Fibroblast of pulmonary artery (primary cell): ENCODE results near the gene CYP2S1.

Experiments
- DNase-seq: peaks from one replicate; pipeline ENCODE4 v3.0.0-alpha.2; 2010; ENCODE audit warnings: low read depth
- H3K4me3 ChIP-seq: replicated peaks from 2 replicates; pipeline ENCODE4 v1.5.1; 2011; ENCODE audit warnings: low read depth, mild to moderate bottlenecking, control low read depth, low read length, moderate library complexity
- TF ChIP-seq, protein P1 (sequence below): IDR thresholded peaks from 2 replicates; pipeline ENCODE4 v1.5.1; 2011; ENCODE audit warnings: mild to moderate bottlenecking, control low read depth, low read length, inconsistent platforms; ENCODE audit errors: missing control alignments

Gene CYP2S1

DNA sequence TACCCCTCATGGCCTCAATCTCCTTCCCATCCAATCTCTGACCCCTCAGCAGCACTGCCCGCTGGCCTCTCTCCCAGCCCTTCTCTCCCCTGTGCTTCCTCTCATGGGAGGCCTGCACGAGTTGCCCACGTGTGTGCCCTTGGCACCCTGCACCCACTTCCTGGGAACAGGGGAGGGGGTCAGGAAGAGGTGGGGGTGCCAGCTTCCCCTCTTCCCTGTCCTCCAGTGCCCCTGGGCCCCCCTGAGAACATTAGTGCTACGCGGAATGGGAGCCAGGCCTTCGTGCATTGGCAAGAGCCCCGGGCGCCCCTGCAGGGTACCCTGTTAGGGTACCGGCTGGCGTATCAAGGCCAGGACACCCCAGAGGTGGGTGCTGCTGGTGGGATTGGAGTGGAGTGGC, 45.2 kb downstream of the CYP2S1 start:
- TF ChIP-seq, protein P1, sequence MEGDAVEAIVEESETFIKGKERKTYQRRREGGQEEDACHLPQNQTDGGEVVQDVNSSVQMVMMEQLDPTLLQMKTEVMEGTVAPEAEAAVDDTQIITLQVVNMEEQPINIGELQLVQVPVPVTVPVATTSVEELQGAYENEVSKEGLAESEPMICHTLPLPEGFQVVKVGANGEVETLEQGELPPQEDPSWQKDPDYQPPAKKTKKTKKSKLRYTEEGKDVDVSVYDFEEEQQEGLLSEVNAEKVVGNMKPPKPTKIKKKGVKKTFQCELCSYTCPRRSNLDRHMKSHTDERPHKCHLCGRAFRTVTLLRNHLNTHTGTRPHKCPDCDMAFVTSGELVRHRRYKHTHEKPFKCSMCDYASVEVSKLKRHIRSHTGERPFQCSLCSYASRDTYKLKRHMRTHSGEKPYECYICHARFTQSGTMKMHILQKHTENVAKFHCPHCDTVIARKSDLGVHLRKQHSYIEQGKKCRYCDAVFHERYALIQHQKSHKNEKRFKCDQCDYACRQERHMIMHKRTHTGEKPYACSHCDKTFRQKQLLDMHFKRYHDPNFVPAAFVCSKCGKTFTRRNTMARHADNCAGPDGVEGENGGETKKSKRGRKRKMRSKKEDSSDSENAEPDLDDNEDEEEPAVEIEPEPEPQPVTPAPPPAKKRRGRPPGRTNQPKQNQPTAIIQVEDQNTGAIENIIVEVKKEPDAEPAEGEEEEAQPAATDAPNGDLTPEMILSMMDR: no peak
- DNase-seq: no peak
- H3K4me3 ChIP-seq: no peak overlapping the region

DNA sequence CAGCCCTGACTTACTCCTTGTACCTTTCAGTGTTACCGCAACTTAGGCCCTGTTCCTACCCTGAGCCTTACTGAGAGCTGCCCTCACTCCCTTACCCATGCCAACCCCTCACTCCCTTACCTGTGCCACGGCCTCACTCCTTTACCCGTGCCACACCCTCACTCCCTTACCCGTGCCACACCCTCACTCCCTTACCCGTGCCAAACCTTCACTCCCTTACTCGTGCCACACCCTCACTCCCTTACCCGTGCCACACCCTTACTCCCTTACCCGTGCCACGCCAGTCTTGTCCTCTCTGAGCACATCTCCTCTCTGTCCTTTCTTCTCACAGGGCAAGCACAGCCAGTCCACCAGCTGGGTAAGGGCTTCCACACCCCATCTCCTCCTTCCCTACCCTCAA, 46.3 kb downstream of the CYP2S1 start:
- no peak for DNase-seq
- H3K4me3 ChIP-seq: no peak overlapping the region
- TF ChIP-seq, protein P1: no peak

DNA sequence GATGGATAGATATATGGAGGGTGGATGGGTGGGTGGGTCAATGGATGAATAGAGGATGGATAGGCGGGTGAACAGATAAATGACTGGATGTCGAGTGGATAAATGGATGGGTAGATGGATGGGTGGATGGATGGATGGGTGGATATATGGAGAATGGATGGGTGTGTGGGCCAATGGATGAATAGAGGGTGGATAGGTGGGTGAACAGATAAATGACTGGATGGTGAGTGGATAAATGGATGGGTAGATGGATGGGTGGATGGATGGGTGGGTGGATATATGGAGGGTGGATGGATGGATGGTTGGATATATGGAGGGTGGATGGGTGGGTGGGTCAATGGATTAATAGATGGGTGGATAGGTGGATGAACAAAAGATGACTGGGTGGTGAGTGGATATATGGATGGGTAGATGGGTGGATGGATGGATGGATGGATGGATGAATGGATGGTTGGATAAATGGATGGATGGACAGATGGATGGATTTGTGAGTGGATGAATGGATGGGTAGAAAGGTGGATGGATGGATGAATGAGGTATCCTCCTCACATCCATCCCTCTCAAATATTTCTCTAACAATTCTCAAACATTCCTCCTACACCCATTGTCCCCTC, 47.0 kb downstream of the CYP2S1 start:
- TF ChIP-seq, protein P1: no peak
- DNase-seq: no peak
- H3K4me3 ChIP-seq: no peak overlapping the region

DNA sequence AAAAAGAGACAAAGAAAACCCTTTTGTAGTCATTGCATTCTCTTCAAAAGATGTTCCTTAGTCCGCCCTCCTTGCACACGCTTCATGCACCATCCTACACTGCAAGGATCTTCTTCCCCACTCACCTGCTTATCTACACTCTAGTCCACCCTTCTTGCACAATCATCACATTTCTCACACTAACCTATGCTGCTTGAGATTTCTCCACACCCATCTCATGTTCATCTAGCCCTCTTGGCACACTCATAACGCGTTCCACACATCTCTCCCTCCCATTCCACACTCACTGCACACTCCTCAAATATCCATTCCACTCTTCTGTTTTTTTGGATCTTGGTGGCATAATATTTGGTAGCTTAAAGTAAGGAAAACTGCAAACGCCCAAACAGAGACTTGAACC, 48.8 kb downstream of the CYP2S1 start:
- no peak overlapping the region for H3K4me3 ChIP-seq
- TF ChIP-seq, protein P1: no peak
- DNase-seq: no peak

DNA sequence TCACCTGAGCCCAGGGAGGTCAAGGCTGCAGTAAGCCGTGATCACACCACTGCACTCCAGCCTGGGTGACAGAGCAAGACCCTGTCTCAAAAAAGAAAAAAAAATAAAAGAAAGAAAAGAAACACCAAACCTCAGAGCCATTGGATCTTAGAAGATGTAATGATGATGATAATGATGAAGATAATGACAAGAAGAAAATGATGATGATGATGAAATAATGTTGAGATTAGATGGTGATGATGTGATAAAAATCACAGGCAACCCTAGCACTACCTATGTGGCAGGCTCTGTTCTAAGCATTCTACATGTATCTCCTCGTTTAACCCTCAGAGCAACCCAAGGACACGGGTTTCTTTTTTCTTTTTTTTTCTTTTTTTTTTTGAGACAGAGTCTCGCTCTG, 51.1 kb downstream of the CYP2S1 start:
- TF ChIP-seq, protein P1: no peak
- no peak overlapping the region for H3K4me3 ChIP-seq
- no peak for DNase-seq

DNA sequence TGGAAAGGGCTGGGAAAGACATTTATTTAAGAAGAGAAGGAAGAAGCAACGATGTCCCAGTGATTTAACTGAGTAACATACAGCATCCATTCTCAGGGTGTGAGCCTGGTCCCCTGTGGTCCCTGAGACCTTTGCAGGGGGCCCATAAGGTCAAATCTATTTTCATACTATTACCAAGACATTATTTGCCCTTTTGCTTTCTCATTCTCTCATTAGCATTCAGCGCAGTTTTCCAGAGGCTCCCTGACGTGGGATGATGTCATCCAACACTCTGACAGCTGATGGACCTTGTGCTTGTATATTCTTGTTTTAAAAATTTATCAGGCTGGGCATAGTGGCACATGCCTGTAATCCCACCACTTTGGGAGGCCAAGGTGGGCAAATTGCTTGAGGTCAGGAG, 52.8 kb downstream of the CYP2S1 start:
- no peak overlapping the region for H3K4me3 ChIP-seq
- TF ChIP-seq, protein P1: no peak
- no peak for DNase-seq

DNA sequence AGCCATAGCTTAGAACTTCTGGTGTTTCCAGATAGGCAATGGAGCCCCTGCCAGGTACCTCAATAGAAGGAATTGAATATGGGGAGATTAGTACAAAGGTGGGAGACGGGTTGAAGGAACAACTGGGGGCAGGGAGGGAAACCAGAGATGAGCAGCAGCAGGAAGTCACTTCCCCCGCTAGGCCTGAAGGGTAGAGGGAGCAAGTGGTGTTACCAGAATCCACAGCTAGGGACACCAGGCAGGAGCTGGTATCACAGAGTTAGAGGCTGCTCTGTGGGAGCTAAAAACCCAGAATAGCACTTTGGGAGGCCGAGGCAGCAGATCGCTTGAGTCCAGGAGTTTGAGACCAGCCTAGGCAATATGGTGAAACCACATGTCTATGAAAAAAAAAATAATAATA, 55.9 kb downstream of the CYP2S1 start:
- H3K4me3 ChIP-seq: no peak overlapping the region
- TF ChIP-seq, protein P1: no peak
- no peak for DNase-seq
